Measurements from ENCODE around the gene RAB3GAP1.

The RAB3GAP1 gene

GRCh38 chr2:135002836-135003235 is 49.3 kb upstream of the RAB3GAP1 start:
- H3K4me3 ChIP-seq (ENCODE audit: low read depth, low read length): no peak overlapping the region
- TF ChIP-seq ZNF707 (tag by site-specific recombination; IDR thresholded peaks at IDR 0.05) (no peak), ZNF132 (tag by site-specific recombination; IDR thresholded peaks at IDR 0.05; ENCODE audit: borderline replicate concordance) (no peak), ZNF248 (tag by site-specific recombination; IDR thresholded peaks at IDR 0.05) (no peak), ZNF311 (tag by site-specific recombination; IDR thresholded peaks at IDR 0.05; ENCODE audit: borderline replicate concordance) (no peak), ZFHX2 (tag by site-specific recombination; conservative IDR thresholded peaks at IDR 0.05) (no peak), ZBTB48 (tag by site-specific recombination; IDR thresholded peaks at IDR 0.05) (no peak), ZNF211 (tag by site-specific recombination; IDR thresholded peaks at IDR 0.05; ENCODE audit: low read depth) (no peak), EGR2 (tag by site-specific recombination; IDR thresholded peaks at IDR 0.05; ENCODE audit: low read depth) (no peak), IKZF3 (tag by site-specific recombination; IDR thresholded peaks at IDR 0.05) (no peak), ZNF214 (tag by site-specific recombination; IDR thresholded peaks at IDR 0.05; ENCODE audit: borderline replicate concordance) (no peak), MEIS1 (CRISPR knock-in tag; IDR thresholded peaks at IDR 0.05; ENCODE audit: borderline replicate concordance) (no peak), ZNF660 (tag by site-specific recombination; IDR thresholded peaks at IDR 0.05) (no peak), ZNF239 (tag by site-specific recombination; IDR thresholded peaks at IDR 0.05) (no peak), REST (tag by site-specific recombination; IDR thresholded peaks at IDR 0.05) (no peak), ZEB2 (tag by site-specific recombination; IDR thresholded peaks at IDR 0.05) (no peak)
- TF ChIP-seq, protein P1, sequence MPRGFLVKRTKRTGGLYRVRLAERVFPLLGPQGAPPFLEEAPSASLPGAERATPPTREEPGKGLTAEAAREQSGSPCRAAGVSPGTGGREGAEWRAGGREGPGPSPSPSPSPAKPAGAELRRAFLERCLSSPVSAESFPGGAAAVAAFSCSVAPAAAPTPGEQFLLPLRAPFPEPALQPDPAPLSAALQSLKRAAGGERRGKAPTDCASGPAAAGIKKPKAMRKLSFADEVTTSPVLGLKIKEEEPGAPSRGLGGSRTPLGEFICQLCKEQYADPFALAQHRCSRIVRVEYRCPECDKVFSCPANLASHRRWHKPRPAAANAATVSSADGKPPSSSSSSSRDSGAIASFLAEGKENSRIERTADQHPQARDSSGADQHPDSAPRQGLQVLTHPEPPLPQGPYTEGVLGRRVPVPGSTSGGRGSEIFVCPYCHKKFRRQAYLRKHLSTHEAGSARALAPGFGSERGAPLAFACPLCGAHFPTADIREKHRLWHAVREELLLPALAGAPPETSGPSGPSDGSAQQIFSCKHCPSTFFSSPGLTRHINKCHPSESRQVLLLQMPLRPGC (tag by site-specific recombination; IDR thresholded peaks at IDR 0.05): no peak
- TF ChIP-seq, protein P2, sequence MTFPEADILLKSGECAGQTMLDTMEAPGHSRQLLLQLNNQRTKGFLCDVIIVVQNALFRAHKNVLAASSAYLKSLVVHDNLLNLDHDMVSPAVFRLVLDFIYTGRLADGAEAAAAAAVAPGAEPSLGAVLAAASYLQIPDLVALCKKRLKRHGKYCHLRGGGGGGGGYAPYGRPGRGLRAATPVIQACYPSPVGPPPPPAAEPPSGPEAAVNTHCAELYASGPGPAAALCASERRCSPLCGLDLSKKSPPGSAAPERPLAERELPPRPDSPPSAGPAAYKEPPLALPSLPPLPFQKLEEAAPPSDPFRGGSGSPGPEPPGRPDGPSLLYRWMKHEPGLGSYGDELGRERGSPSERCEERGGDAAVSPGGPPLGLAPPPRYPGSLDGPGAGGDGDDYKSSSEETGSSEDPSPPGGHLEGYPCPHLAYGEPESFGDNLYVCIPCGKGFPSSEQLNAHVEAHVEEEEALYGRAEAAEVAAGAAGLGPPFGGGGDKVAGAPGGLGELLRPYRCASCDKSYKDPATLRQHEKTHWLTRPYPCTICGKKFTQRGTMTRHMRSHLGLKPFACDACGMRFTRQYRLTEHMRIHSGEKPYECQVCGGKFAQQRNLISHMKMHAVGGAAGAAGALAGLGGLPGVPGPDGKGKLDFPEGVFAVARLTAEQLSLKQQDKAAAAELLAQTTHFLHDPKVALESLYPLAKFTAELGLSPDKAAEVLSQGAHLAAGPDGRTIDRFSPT (tag by site-specific recombination; IDR thresholded peaks at IDR 0.05): no peak
- H3K36me3 ChIP-seq (ENCODE audit: control insufficient read depth in 2 of 2, insufficient read depth in 1 of 2, low read length in 2 of 2): no peaks in the 10 kb centered on the region
- no peaks in the 10 kb centered on the region for H3K4me1 ChIP-seq (ENCODE audit: control insufficient read depth, insufficient read depth, low read length)
- H3K9me3 ChIP-seq (ENCODE audit: control insufficient read depth, insufficient read depth, low read depth, low read length): no peaks in the 10 kb centered on the region
- CTCF ChIA-PET: interaction anchor here (0.6 to 6.8 kb wide), 7 partner anchors 8 to 1382 kb away, joined by 3 to 90 read pairs (median 4); no protein-coding TSS in a partner anchor
- POLR2A ChIA-PET: no interaction called here
- H3K27ac ChIP-seq (ENCODE audit: extremely low read depth, low read depth, low read length): no peak overlapping the region

DNA sequence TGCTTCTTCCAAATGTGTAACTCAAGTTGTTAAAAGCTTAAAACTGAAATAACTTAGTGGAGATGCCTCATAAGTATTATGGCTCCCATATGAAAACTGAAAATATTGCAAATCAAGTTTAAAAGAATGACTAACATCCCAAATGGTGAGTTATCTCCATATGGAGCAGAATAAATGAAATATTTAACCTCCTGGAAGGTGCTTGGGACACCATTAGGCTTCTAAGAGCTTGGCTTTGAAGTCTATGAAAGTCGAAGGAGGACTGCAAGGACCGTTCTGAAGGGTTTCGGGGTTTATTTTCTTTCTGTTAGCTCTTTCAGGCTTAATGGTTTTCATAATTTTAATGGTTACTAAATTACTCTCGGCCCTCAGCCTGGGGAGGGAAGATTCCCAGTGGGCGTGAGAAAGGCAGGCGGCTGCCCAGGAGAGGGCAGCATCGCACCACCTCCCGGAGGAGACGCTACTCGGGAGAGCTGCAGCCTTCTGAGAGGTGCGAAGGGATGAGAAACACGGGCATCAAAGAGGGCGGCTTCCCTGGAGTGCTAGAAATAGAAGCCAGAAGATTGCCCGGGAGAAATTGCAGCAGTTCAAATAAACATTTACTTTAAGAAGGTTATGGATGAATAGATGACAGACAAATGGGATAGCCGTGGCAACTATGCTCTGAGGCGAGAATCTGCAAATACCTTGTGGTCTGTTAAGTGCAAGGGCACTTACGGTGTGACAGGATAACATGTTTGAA is 47.9 kb upstream of the RAB3GAP1 start:
- no peaks in the 10 kb centered on the region for H3K36me3 ChIP-seq (ENCODE audit: control insufficient read depth in 2 of 2, insufficient read depth in 1 of 2, low read length in 2 of 2)
- CTCF ChIA-PET: interaction anchor here (0.5 to 6.8 kb wide), 43 partner anchors 10 to 1380 kb away, joined by 3 to 90 read pairs (median 4); partner anchors contain the start of genes R3HDM1, RAB3GAP1 and ZRANB3
- POLR2A ChIA-PET: interaction anchor here (0.6 kb wide), 1 partner anchor 708 kb away, joined by 3 read pairs; no protein-coding TSS in a partner anchor
- TF ChIP-seq KLF9 (tag by site-specific recombination; IDR thresholded peaks at IDR 0.05; ENCODE audit: low read depth) (peak; percentile 36; the same call in 1 of the 2 replicates), GLIS1 (tag by site-specific recombination; IDR thresholded peaks at IDR 0.05) (peak; percentile 37; the same call in 1 of the 2 replicates), EGR2 (tag by site-specific recombination; IDR thresholded peaks at IDR 0.05; ENCODE audit: low read depth) (0 out of 2 replicates have a peak, but pooled peaks have one; percentile 17), TCF7L2 (IDR thresholded peaks at IDR 0.05; ENCODE audit: borderline replicate concordance, low read depth, low read length) (peak; percentile 43; the same call in 1 of the 2 replicates), ZNF654 (tag by site-specific recombination; IDR thresholded peaks at IDR 0.05; ENCODE audit: low read depth) (peak; percentile 92), ZNF660 (tag by site-specific recombination; IDR thresholded peaks at IDR 0.05) (peak; percentile 72)
- TF ChIP-seq, protein P3, sequence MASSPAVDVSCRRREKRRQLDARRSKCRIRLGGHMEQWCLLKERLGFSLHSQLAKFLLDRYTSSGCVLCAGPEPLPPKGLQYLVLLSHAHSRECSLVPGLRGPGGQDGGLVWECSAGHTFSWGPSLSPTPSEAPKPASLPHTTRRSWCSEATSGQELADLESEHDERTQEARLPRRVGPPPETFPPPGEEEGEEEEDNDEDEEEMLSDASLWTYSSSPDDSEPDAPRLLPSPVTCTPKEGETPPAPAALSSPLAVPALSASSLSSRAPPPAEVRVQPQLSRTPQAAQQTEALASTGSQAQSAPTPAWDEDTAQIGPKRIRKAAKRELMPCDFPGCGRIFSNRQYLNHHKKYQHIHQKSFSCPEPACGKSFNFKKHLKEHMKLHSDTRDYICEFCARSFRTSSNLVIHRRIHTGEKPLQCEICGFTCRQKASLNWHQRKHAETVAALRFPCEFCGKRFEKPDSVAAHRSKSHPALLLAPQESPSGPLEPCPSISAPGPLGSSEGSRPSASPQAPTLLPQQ (tag by site-specific recombination; IDR thresholded peaks at IDR 0.05): 0 out of 2 replicates have a peak, but pooled peaks have one; percentile 28
- TF ChIP-seq, protein P4, sequence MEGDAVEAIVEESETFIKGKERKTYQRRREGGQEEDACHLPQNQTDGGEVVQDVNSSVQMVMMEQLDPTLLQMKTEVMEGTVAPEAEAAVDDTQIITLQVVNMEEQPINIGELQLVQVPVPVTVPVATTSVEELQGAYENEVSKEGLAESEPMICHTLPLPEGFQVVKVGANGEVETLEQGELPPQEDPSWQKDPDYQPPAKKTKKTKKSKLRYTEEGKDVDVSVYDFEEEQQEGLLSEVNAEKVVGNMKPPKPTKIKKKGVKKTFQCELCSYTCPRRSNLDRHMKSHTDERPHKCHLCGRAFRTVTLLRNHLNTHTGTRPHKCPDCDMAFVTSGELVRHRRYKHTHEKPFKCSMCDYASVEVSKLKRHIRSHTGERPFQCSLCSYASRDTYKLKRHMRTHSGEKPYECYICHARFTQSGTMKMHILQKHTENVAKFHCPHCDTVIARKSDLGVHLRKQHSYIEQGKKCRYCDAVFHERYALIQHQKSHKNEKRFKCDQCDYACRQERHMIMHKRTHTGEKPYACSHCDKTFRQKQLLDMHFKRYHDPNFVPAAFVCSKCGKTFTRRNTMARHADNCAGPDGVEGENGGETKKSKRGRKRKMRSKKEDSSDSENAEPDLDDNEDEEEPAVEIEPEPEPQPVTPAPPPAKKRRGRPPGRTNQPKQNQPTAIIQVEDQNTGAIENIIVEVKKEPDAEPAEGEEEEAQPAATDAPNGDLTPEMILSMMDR (tag by site-specific recombination; IDR thresholded peaks at IDR 0.05): peak; percentile 82

More for the DNA sequence above, 47.9 kb upstream of the RAB3GAP1 start:
- Histone ChIP-seq H3K9me3 (ENCODE audit: control insufficient read depth, insufficient read depth, low read depth, low read length) (no peaks in the 10 kb centered on the region), H3K4me1 (ENCODE audit: control insufficient read depth, insufficient read depth, low read length) (no peaks in the 10 kb centered on the region), H3K4me3 (ENCODE audit: low read depth, low read length) (no peak overlapping the region), H3K27ac (ENCODE audit: extremely low read depth, low read depth, low read length) (no peak overlapping the region)

All from HEK293 (cell line).